Omental fat pad (tissue), 4 donors: ENCODE results near the gene ACCS. TPM values are rescaled to one million over a fixed set of nuclear protein-coding genes. Genes with fewer than 3 reads are reported as not detected.

Experiments
- ATAC-seq: fragments of 150-250 bp; one replicate; pipeline ENCODE4 v1.9.1; 2016; ENCODE audit warnings: mild to moderate bottlenecking, moderate library complexity; ENCODE audit not compliant: low FRiP score
- DNase-seq: peaks from one replicate; pipeline ENCODE4 v3.0.0-alpha.2; 2019; ENCODE audit warnings: low spot score
- total RNA-seq, 4 donors: library from RNA; depleted of rRNA; stranded (reverse); fragments of >200 nt; gene quantifications; one replicate each; pipeline ENCODE4 v1.1.0, GENCODE V29; 2016
- TF ChIP-seq, protein P1 (sequence below), 3 donors: fragments of 450-650 bp; IDR thresholded peaks; one replicate each; pipeline ENCODE4 v1.5.1; 2016 to 2017; ENCODE audit warnings: antibody characterized with exemption in 3 of 3, mild to moderate bottlenecking in 3 of 3, moderate library complexity in 2 of 3

ACCS gene
- total RNA-seq, 4 donors from 2014 or later = 13.8 to 38.0 (median 19.7) TPM

DNA sequence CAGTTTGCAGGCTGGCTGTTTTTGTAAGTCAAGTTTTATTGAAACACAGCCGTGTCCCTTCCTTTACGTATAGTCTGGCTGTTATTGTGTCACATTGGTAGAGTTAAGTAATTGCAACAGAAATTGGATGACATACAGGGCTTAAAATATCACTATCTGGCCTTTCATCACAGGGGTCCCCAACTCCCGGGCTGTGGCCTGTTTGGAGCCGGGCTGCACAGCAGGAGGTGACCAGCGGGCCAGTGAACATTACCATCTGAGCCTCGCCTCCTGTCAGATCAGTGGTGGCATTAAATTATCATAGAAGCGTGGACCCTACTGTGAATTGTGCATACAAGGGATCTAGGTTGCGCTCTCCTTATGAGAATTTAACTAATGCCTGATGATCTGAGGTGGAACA lies 61.1 kb downstream of the ACCS start:
- TF ChIP-seq, protein P1, sequence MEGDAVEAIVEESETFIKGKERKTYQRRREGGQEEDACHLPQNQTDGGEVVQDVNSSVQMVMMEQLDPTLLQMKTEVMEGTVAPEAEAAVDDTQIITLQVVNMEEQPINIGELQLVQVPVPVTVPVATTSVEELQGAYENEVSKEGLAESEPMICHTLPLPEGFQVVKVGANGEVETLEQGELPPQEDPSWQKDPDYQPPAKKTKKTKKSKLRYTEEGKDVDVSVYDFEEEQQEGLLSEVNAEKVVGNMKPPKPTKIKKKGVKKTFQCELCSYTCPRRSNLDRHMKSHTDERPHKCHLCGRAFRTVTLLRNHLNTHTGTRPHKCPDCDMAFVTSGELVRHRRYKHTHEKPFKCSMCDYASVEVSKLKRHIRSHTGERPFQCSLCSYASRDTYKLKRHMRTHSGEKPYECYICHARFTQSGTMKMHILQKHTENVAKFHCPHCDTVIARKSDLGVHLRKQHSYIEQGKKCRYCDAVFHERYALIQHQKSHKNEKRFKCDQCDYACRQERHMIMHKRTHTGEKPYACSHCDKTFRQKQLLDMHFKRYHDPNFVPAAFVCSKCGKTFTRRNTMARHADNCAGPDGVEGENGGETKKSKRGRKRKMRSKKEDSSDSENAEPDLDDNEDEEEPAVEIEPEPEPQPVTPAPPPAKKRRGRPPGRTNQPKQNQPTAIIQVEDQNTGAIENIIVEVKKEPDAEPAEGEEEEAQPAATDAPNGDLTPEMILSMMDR (IDR thresholded peaks at IDR 0.05) = no peak
- no peak for ATAC-seq
- no peak for DNase-seq

- no peak for DNase-seq
- ATAC-seq = no peak
- TF ChIP-seq, protein P1 (IDR thresholded peaks at IDR 0.05) = no peak
These were observed 62.7 kb downstream of the ACCS start for GRCh38 chr11:44128729-44129128.

DNA sequence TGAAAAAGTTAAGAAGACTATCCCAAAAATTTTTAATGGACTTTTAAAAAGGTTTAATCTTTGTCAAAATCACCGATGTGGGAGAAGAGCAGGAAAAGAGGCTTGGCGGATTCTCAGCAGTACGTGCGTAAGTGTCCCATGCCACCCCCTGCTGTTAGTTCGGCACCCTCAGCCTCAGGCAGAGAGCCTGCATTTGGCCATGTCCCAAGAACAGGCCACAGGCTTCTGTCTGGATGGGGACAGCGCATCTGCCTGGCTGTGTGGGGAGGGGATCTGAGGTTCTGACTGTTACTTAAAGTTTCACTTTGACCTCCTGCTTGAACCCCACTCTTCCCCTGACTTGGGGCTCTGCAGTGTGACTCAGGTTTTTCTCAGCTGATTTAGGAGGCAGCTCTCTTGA lies 64.7 kb downstream of the ACCS start:
- TF ChIP-seq, protein P1 (IDR thresholded peaks at IDR 0.05) = no peak
- DNase-seq (no peak), ATAC-seq (no peak)

DNA sequence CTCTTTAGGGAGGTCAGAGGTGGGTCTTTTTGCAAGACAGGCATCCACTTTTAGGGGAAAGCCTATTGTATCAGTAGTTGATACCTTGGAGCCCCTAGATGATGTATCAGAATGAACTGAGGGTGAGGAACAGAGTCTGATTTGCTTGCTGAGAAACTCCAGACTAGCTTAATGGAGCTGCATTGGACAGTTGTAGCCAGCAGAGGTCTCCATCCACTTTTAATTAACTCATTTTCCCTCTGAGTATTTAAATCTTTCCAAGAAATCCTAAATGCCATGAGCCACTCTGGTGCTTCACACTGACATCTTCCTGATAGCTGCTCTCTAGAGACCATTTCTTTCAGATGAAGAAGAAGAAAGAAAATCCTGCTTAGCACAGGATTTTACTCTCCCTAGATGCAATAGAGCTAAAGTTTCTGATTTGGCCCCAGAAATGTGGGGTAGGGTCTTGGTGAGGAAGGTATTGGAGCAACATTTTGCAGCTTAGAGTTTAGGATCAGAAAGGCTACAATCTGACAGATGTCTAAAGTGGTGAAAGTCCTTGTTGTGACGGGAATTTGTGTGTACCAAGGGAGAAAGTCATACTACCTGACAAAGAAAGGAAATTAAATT lies 67.4 kb downstream of the ACCS start:
- ATAC-seq (peak; percentile 37), DNase-seq (no peak)
- TF ChIP-seq, protein P1 (IDR thresholded peaks at IDR 0.05) = no peak

Other genes with a start within 250 kb of the ACCS start
- gene ALKBH3, start 185.4 kb upstream of the ACCS start, total RNA-seq = 10 to 100 TPM; 26.3 to 39.9 (median 29.6) TPM
- gene C11orf96, start 123.6 kb upstream of the ACCS start, total RNA-seq = 100 to 1,000 TPM; 127 to 489 (median 243) TPM
- gene ACCSL, start 18.3 kb upstream of the ACCS start, total RNA-seq = not detected
- 10 to 100 TPM; 60.5 to 91.0 (median 76.1) TPM for gene EXT2, start 29.4 kb downstream of the ACCS start, total RNA-seq
- under 1 TPM in 3 of 4 donors, not detected in 1; 0.09 to 0.32 (median 0.13) TPM for gene ALX4, start 243.9 kb downstream of the ACCS start, total RNA-seq